Measurements from ENCODE around the gene CBS. TPM values are rescaled to one million over a fixed set of nuclear protein-coding genes. Genes with fewer than 3 reads are reported as not detected.

The CBS gene
- total RNA-seq, 1 experiment from 2014 or later = 126 TPM

DNA sequence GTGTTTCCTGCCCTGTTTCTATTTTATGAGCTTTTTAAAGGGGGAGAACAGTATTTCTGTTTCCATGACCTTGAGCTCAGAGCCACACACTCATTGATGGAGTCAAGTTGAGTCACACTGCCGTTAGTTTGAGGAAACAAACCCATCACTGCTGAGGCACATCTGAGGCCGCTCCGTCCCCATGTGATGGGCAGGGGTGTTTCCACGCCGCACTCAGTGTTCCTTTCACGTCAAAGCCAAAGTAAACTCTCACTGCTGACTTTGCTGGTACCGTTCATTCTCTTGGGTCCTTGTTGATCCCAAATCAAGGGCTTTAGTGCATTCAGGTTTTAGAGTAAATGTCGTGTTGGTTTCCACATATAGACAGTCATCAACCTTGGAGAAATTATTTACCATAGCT, 52.5 kb downstream of the CBS start:
- no peak overlapping the region for H3K4me3 ChIP-seq (ENCODE audit: low read depth, low read length, poor library complexity, severe bottlenecking)
- no TSS peak for BruUV-seq (replicated peaks)
- TF ChIP-seq, protein P1, sequence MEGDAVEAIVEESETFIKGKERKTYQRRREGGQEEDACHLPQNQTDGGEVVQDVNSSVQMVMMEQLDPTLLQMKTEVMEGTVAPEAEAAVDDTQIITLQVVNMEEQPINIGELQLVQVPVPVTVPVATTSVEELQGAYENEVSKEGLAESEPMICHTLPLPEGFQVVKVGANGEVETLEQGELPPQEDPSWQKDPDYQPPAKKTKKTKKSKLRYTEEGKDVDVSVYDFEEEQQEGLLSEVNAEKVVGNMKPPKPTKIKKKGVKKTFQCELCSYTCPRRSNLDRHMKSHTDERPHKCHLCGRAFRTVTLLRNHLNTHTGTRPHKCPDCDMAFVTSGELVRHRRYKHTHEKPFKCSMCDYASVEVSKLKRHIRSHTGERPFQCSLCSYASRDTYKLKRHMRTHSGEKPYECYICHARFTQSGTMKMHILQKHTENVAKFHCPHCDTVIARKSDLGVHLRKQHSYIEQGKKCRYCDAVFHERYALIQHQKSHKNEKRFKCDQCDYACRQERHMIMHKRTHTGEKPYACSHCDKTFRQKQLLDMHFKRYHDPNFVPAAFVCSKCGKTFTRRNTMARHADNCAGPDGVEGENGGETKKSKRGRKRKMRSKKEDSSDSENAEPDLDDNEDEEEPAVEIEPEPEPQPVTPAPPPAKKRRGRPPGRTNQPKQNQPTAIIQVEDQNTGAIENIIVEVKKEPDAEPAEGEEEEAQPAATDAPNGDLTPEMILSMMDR (conservative IDR thresholded peaks at IDR 0.05; ENCODE audit: low read depth, low read length) = no peak
- TF ChIP-seq EZH2 (IDR thresholded peaks at IDR 0.05; ENCODE audit: borderline replicate concordance, low read depth, low read length, poor library complexity, severe bottlenecking) = no peak
- H3K36me3 ChIP-seq (ENCODE audit: insufficient read depth, low read length, poor library complexity, severe bottlenecking) = no peaks in the 10 kb centered on the region
- H3K27ac ChIP-seq (ENCODE audit: low read depth, low read length, poor library complexity, severe bottlenecking) = no peak overlapping the region
- CTCF ChIA-PET = no interaction called here
- no peaks in the 10 kb centered on the region for H3K27me3 ChIP-seq (replicated peaks; ENCODE audit: insufficient read depth, low read depth, low read length, poor library complexity)
- no peaks in the 10 kb centered on the region for H3K9me3 ChIP-seq (ENCODE audit: low read depth, low read length, poor library complexity, severe bottlenecking)
- POLR2A ChIA-PET (ENCODE audit: low non-redundant PET) = no interaction called here
- intact Hi-C loops (cut with micrococcal nuclease; ENCODE audit: unreplicated experiment) = no loop called here
- no peak for DNase-seq (ENCODE audit: low spot score)
- H3K4me1 ChIP-seq (ENCODE audit: insufficient read depth, low read length, poor library complexity, severe bottlenecking) = peaks cover 13% of the 10 kb centered on the region

DNA sequence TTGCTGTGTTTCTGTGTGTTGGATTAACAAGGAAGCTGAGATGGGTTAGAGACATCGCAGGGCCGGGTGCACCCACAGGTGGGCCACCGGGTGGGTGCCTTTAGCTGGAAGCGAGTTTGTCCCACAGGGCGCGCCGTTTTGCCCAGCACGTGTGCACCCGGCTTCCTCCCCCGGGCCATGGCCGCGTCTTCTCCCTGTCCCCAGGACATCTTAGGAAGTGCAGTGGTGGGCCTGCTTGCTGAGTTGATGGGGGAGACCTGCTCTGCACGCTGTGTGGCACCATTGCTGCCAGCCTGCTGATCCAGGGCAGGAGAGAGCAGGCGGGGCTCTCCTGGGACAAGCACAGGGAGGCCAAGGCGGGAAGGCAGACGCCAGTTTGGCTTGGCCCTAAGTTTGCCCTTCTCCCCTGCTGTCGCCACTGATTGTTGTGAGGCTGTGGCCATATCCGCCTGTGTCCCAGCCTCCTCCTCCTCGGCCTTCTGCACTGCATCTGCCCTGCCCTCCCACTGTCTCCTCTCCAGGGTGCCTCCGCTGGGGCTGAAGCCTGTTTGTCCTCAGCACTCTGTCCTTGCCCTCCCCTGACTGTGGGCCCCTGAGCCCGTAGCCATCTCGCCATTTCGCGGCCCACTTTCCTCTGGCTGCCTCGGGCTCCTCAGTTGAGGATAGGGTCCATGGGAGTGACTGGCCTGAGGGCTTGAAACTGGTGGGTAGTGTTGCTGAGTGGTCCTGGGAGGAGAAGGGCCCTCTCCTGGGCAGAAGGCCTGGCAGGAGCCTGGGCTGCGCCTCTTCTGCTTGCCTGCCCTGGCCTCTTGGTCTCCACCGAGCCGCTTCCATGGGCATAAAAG, 53.7 kb downstream of the CBS start:
- BruUV-seq (replicated peaks) = no TSS peak
- Histone ChIP-seq H3K27me3 (replicated peaks; ENCODE audit: insufficient read depth, low read depth, low read length, poor library complexity) (no peaks in the 10 kb centered on the region), H3K4me3 (ENCODE audit: low read depth, low read length, poor library complexity, severe bottlenecking) (no peak overlapping the region), H3K4me1 (ENCODE audit: insufficient read depth, low read length, poor library complexity, severe bottlenecking) (peaks cover 13% of the 10 kb centered on the region), H3K27ac (ENCODE audit: low read depth, low read length, poor library complexity, severe bottlenecking) (no peak overlapping the region), H3K36me3 (ENCODE audit: insufficient read depth, low read length, poor library complexity, severe bottlenecking) (peaks cover 5% of the 10 kb centered on the region), H3K9me3 (ENCODE audit: low read depth, low read length, poor library complexity, severe bottlenecking) (no peaks in the 10 kb centered on the region)
- ChIA-PET CTCF (no interaction called here), POLR2A (ENCODE audit: low non-redundant PET) (no interaction called here)
- intact Hi-C loops (cut with micrococcal nuclease; ENCODE audit: unreplicated experiment) = no loop called here
- no peak for TF ChIP-seq EZH2 (IDR thresholded peaks at IDR 0.05; ENCODE audit: borderline replicate concordance, low read depth, low read length, poor library complexity, severe bottlenecking)
- TF ChIP-seq, protein P1 (conservative IDR thresholded peaks at IDR 0.05; ENCODE audit: low read depth, low read length) = no peak
- no peak for DNase-seq (ENCODE audit: low spot score)

DNA sequence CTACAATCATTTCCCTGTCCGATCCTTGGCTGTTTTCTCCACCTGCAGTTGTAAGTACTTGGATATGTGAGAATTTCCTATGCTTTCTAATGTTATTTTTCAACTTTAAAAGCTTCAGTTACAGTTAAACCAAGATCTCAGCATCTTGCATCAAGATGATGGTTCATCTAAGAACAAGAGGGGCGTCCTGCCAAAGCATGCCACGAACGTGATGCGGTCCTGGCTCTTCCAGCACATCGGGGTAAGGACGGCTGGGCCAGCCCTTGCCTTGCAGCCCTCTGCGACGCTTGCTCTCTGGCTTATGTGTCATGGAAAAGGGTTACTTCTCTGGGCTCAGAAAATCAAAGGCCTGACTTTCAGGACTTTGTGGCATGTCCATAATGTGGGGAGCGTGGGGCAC, 54.4 kb downstream of the CBS start:
- intact Hi-C loops (cut with micrococcal nuclease; ENCODE audit: unreplicated experiment) = no loop called here
- H3K4me3 ChIP-seq (ENCODE audit: low read depth, low read length, poor library complexity, severe bottlenecking) = no peak overlapping the region
- ChIA-PET POLR2A (ENCODE audit: low non-redundant PET) (no interaction called here), CTCF (no interaction called here)
- no peak for DNase-seq (ENCODE audit: low spot score)
- no peak overlapping the region for H3K27ac ChIP-seq (ENCODE audit: low read depth, low read length, poor library complexity, severe bottlenecking)
- peaks cover 8% of the 10 kb centered on the region for H3K36me3 ChIP-seq (ENCODE audit: insufficient read depth, low read length, poor library complexity, severe bottlenecking)
- BruUV-seq (replicated peaks) = no TSS peak
- no peak for TF ChIP-seq EZH2 (IDR thresholded peaks at IDR 0.05; ENCODE audit: borderline replicate concordance, low read depth, low read length, poor library complexity, severe bottlenecking)
- TF ChIP-seq, protein P1 (conservative IDR thresholded peaks at IDR 0.05; ENCODE audit: low read depth, low read length) = no peak
- peaks cover 11% of the 10 kb centered on the region for H3K4me1 ChIP-seq (ENCODE audit: insufficient read depth, low read length, poor library complexity, severe bottlenecking)
- H3K27me3 ChIP-seq (replicated peaks; ENCODE audit: insufficient read depth, low read depth, low read length, poor library complexity) = no peaks in the 10 kb centered on the region
- H3K9me3 ChIP-seq (ENCODE audit: low read depth, low read length, poor library complexity, severe bottlenecking) = no peaks in the 10 kb centered on the region

Data from A673 (cell line).